Measurements from ENCODE around the gene C2CD5.

Gene C2CD5

DNA sequence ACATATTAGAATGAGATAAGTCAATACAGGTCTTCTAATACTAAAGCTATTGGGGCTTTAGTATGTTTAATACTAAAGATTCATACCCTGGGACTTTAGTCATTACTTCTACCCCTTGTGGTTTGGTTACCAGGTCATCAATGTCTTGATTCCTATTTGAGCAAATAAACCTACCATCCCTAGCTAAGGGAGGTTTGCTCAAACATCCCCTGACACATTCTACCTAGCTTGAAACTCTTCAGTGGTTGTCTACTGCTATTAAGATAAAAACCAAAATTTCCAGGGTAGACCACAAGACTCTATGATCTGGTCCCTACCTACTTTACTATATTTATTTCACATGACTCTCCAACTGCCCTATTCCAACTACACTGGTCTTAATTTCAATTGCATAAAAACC lies 7.3 kb upstream of the C2CD5 start:
- H3K27me3 ChIP-seq (ENCODE audit: control insufficient read depth, insufficient read depth, low read length): no peaks in the 10 kb centered on the region
- no peak overlapping the region for H3K9ac ChIP-seq (ENCODE audit: low read length)
- no peak overlapping the region for H3K4me3 ChIP-seq (ENCODE audit: low read length)
- no peak overlapping the region for H3K27ac ChIP-seq (ENCODE audit: low read depth, low read length)
- no peaks in the 10 kb centered on the region for H3K4me1 ChIP-seq (ENCODE audit: control insufficient read depth, insufficient read depth, low read length)
- H3K36me3 ChIP-seq (ENCODE audit: control insufficient read depth, insufficient read depth, low read length): no peaks in the 10 kb centered on the region

DNA sequence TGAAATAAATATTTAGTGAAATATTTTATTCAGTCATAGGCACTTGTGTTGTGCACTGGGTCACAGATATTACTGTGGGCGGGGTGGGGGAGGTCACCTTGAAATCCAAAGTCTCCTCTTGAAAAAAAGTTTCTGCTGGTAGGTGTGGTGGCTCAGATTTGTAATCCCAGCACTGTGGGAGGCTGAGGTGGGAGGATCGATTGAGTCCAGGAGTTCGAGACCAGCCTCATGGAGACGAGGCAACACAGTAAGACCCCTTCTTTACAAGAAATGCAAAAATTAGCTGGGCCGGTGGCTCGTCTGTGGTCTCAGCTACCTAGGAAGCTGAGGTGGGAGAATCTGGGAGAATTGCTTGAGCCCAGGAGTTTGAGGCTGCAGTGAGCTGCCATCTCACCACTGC lies 913 bp upstream of the C2CD5 start:
- H3K4me3 ChIP-seq (ENCODE audit: low read length): no peak overlapping the region
- H3K4me1 ChIP-seq (ENCODE audit: control insufficient read depth, insufficient read depth, low read length): peaks cover 6% of the 10 kb centered on the region
- no peak overlapping the region for H3K9ac ChIP-seq (ENCODE audit: low read length)
- no peaks in the 10 kb centered on the region for H3K36me3 ChIP-seq (ENCODE audit: control insufficient read depth, insufficient read depth, low read length)
- H3K27me3 ChIP-seq (ENCODE audit: control insufficient read depth, insufficient read depth, low read length): no peaks in the 10 kb centered on the region
- no peak overlapping the region for H3K27ac ChIP-seq (ENCODE audit: low read depth, low read length)

DNA sequence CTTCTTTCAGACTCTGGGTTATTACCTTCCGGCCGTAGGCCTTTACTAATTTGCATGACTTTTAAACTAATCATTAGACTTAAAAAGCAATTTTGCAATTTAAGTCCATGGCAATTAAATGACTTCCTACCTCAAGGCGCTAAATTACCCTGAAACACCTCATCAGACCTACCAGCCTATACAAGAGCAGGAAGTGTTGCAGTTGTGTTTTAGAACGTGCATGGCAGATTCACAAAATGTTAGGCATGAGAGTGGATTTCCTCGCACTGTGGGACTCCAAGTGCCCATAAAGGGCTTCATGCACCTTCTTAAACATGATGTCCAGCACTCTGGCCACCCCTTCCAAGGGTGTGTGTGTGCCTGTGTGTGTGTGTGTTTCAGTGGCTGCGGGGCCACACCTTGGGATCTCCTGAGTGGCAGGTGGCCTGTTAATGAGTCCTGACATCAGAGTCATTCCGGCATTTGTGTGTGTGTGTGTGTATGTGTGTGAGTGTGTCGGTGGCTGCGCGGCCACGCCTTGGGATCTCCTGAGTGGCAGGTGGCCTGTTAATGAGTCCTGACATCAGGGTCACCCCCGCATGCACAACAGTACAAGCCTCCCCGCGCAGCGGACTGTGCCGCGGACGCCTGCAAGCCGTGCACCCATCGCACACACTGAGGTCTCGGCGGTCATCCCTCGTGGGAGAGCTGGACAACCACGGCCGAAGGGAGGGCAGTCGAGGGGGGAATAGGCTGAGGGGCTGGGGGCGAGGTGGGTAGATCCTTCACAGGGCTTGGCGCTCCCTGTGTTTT lies 900 bp downstream of the C2CD5 start:
- Histone ChIP-seq H3K27ac (ENCODE audit: low read depth, low read length) (peak overlapping the region; percentile 92), H3K4me3 (ENCODE audit: low read length) (peak overlapping the region; percentile 99), H3K27me3 (ENCODE audit: control insufficient read depth, insufficient read depth, low read length) (no peaks in the 10 kb centered on the region), H3K4me1 (ENCODE audit: control insufficient read depth, insufficient read depth, low read length) (peaks cover 6% of the 10 kb centered on the region), H3K9ac (ENCODE audit: low read length) (peak overlapping the region; percentile 87), H3K36me3 (ENCODE audit: control insufficient read depth, insufficient read depth, low read length) (no peaks in the 10 kb centered on the region)

DNA sequence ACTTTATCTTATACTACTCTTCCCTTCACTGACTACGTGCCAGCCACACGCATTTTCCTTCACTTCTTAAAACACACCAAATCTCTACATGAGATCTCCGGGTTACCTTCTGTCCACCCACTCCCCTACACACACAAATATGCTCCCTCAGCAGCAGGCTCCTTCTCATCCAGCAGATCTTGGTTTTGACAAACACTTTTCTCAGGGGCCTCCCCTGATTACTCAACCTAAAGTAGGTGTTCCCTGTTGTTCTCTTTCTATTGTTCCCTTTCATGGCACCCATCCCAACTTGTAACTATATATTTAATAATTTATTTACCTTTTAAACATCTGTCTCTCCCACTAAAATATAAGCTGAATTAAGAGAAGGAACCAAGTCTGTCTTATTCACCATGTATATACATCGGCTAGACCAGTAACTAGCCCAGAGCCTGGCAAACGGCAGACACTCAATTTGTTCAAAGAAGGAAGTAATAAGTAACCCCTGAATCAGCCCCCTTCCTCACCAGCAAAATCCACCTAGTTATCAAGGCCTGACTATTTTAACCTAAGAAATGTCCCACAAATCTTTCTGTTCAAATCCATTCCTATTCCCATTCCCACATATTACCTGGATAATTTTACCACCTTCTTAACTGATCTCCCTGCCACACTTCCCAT lies 2.7 kb downstream of the C2CD5 start:
- Histone ChIP-seq H3K36me3 (ENCODE audit: control insufficient read depth, insufficient read depth, low read length) (no peaks in the 10 kb centered on the region), H3K27me3 (ENCODE audit: control insufficient read depth, insufficient read depth, low read length) (no peaks in the 10 kb centered on the region), H3K27ac (ENCODE audit: low read depth, low read length) (no peak overlapping the region), H3K4me1 (ENCODE audit: control insufficient read depth, insufficient read depth, low read length) (peaks cover 6% of the 10 kb centered on the region), H3K9ac (ENCODE audit: low read length) (no peak overlapping the region), H3K4me3 (ENCODE audit: low read length) (no peak overlapping the region)

DNA sequence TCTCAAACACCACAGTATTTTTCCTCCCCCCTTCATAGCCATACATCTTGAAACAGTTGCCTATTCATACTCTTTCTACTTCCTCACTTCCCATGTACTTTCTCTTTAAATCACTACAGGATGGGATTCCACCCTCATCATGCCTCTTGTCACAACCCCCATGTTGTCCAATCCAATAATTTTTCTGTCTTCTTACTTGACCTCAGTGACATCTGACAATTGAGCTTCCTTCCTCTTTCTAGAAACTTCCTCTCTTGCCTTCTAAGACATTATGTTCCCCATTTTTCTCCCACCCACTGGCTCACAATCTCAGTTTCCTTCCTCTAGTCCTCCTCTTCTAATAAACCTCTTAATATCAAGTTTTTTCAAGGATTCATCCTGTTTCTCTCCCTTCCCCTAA lies 5.3 kb downstream of the C2CD5 start:
- peaks cover 6% of the 10 kb centered on the region for H3K4me1 ChIP-seq (ENCODE audit: control insufficient read depth, insufficient read depth, low read length)
- H3K9ac ChIP-seq (ENCODE audit: low read length): no peak overlapping the region
- no peak overlapping the region for H3K27ac ChIP-seq (ENCODE audit: low read depth, low read length)
- H3K27me3 ChIP-seq (ENCODE audit: control insufficient read depth, insufficient read depth, low read length): no peaks in the 10 kb centered on the region
- no peaks in the 10 kb centered on the region for H3K36me3 ChIP-seq (ENCODE audit: control insufficient read depth, insufficient read depth, low read length)
- no peak overlapping the region for H3K4me3 ChIP-seq (ENCODE audit: low read length)

DNA sequence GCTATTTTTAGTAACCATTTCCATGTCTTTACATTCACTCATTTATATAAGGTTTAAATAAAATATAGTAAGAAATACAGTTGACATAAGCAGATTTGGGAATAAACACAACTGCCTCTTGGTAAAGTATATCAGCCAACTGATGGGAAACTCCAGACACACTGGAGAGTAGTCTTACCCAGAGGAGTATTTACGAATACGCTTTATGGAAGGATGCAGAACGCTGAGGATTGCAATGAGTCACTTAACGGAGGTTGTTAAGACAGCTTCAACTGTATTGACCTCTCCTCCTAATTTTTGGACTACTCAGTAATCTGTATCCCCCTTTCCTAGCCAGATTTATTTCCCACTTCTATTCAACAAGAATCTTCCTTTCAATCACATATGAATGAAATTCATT lies 6.0 kb downstream of the C2CD5 start:
- H3K4me1 ChIP-seq (ENCODE audit: control insufficient read depth, insufficient read depth, low read length): peaks cover 6% of the 10 kb centered on the region
- H3K27me3 ChIP-seq (ENCODE audit: control insufficient read depth, insufficient read depth, low read length): no peaks in the 10 kb centered on the region
- no peak overlapping the region for H3K4me3 ChIP-seq (ENCODE audit: low read length)
- no peak overlapping the region for H3K27ac ChIP-seq (ENCODE audit: low read depth, low read length)
- no peaks in the 10 kb centered on the region for H3K36me3 ChIP-seq (ENCODE audit: control insufficient read depth, insufficient read depth, low read length)
- H3K9ac ChIP-seq (ENCODE audit: low read length): no peak overlapping the region

DNA sequence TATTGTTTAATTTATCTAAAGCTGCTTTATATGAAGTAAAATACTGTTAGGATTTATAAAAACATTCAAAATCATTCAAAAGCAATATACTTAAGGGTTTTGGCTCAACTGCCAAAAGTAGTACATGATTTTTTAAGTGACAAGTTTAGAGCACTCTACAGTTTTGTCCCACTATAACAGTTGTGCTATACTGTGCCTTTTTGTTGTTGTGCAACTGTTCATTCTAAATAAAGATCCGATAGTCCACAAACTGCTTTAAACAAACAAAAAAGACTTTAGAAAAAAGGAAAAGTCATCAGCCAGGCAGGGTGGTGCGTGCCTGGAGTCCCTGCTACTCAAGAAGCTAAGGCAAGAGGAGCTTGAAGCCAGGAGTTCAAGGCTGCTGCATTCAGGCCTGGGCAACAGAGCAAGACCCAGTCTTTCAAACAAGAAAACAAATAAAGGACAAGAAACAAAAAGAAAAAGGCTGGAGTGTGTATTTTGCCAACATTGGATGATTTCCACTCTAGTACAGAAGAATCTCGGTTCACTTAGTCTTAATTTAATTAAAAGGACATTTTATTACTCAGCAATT lies 7.3 kb downstream of the C2CD5 start:
- H3K27me3 ChIP-seq (ENCODE audit: control insufficient read depth, insufficient read depth, low read length): no peaks in the 10 kb centered on the region
- no peaks in the 10 kb centered on the region for H3K4me1 ChIP-seq (ENCODE audit: control insufficient read depth, insufficient read depth, low read length)
- no peak overlapping the region for H3K4me3 ChIP-seq (ENCODE audit: low read length)
- H3K9ac ChIP-seq (ENCODE audit: low read length): no peak overlapping the region
- H3K36me3 ChIP-seq (ENCODE audit: control insufficient read depth, insufficient read depth, low read length): no peaks in the 10 kb centered on the region
- no peak overlapping the region for H3K27ac ChIP-seq (ENCODE audit: low read depth, low read length)

DNA sequence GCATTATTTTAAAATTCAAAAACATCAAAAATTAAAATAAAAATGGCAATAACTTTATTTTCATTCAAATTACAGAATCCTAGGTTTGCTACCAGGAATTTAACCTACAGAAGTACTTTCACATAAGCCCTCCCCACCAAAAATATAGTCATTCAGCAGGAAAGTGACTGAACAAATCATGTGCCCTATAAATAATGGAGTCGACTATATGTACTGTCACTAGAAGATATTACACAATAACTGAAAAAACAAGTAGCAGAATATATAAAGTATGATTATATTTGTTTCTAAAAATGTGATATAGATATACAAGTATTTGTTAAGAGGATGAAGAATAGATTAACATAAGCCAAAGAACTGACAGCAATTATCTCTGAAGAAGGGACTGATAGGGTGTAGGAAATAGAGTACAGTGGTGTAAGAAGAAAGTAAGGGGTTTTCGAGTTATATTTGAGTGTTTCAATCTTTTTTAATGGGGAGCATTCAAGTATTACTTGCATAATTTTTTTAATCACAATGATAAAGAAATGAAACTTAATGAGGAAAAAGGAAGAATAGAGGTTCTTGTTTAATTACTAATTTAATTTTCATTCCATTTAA lies 7.9 kb downstream of the C2CD5 start:
- H3K27ac ChIP-seq (ENCODE audit: low read depth, low read length): no peak overlapping the region
- peaks cover 4% of the 10 kb centered on the region for H3K36me3 ChIP-seq (ENCODE audit: control insufficient read depth, insufficient read depth, low read length)
- H3K27me3 ChIP-seq (ENCODE audit: control insufficient read depth, insufficient read depth, low read length): no peaks in the 10 kb centered on the region
- no peaks in the 10 kb centered on the region for H3K4me1 ChIP-seq (ENCODE audit: control insufficient read depth, insufficient read depth, low read length)
- H3K9ac ChIP-seq (ENCODE audit: low read length): no peak overlapping the region
- H3K4me3 ChIP-seq (ENCODE audit: low read length): no peak overlapping the region

DNA sequence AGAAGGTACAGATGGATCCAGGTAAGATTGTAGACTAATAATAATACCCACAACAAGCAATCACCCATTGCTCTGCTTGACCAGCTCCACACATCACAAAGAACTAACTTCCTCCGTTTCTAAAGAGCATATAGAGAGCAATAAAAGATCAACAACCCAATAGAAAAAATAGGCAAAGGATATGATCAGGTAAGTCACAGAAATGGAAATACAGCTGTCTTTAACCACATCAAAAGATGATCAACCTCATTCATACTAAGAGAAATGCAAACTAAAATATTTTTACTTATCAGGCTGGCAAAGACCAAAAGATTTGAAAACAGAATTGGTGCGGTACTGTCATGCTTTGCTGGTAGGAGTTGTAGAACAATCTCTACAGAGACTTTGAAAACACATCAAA lies 8.9 kb downstream of the C2CD5 start:
- Histone ChIP-seq H3K9ac (ENCODE audit: low read length) (no peak overlapping the region), H3K27me3 (ENCODE audit: control insufficient read depth, insufficient read depth, low read length) (no peaks in the 10 kb centered on the region)

DNA sequence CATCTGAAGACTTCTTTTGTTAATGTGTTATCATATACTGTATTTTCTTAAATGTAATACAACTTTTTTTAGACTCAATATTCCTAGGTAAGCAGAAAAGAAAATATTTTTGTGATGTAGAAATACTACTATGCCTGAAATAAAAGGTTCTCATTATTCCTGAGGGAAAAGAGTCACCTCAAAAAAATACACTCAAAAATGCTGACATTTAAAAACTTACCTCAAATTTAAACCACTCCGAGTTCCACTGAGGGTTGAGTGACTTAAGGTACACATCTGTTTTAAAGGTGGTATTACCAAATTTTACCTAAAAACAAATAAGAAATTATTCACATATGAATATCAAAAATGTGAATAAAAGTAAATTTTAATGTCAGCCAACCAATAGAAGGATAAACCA lies 9.3 kb downstream of the C2CD5 start:
- Histone ChIP-seq H3K27me3 (ENCODE audit: control insufficient read depth, insufficient read depth, low read length) (no peaks in the 10 kb centered on the region), H3K27ac (ENCODE audit: low read depth, low read length) (no peak overlapping the region), H3K4me1 (ENCODE audit: control insufficient read depth, insufficient read depth, low read length) (no peaks in the 10 kb centered on the region), H3K36me3 (ENCODE audit: control insufficient read depth, insufficient read depth, low read length) (peaks cover 6% of the 10 kb centered on the region), H3K4me3 (ENCODE audit: low read length) (no peak overlapping the region), H3K9ac (ENCODE audit: low read length) (no peak overlapping the region)

More for the DNA sequence above, 8.9 kb downstream of the C2CD5 start:
- no peaks in the 10 kb centered on the region for H3K4me1 ChIP-seq (ENCODE audit: control insufficient read depth, insufficient read depth, low read length)
- no peak overlapping the region for H3K27ac ChIP-seq (ENCODE audit: low read depth, low read length)
- H3K36me3 ChIP-seq (ENCODE audit: control insufficient read depth, insufficient read depth, low read length): peaks cover 6% of the 10 kb centered on the region
- no peak overlapping the region for H3K4me3 ChIP-seq (ENCODE audit: low read length)

DNA sequence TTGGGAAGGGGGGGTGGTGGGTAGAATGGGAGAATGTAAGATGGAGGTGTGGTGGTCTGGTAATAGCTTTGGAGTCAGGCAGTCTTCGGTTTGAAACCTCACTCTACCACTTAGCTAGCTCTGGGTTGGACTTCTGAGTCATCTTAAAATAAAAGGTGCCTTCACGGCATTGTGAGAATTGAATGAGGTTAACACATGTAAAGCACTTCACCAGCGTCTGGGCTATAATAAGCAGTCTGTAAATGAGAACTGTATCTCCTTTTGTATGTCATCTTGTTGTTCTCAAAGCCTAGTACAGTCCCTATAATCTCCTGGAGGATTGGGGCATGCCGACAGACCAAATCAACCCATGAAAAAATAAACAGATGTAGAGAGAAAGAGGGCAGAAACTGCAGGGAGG lies 11.2 kb downstream of the C2CD5 start:
- no peak overlapping the region for H3K9ac ChIP-seq (ENCODE audit: low read length)
- no peaks in the 10 kb centered on the region for H3K27me3 ChIP-seq (ENCODE audit: control insufficient read depth, insufficient read depth, low read length)
- no peak overlapping the region for H3K4me3 ChIP-seq (ENCODE audit: low read length)
- H3K36me3 ChIP-seq (ENCODE audit: control insufficient read depth, insufficient read depth, low read length): peaks cover 6% of the 10 kb centered on the region
- H3K4me1 ChIP-seq (ENCODE audit: control insufficient read depth, insufficient read depth, low read length): peaks cover 3% of the 10 kb centered on the region
- no peak overlapping the region for H3K27ac ChIP-seq (ENCODE audit: low read depth, low read length)

DNA sequence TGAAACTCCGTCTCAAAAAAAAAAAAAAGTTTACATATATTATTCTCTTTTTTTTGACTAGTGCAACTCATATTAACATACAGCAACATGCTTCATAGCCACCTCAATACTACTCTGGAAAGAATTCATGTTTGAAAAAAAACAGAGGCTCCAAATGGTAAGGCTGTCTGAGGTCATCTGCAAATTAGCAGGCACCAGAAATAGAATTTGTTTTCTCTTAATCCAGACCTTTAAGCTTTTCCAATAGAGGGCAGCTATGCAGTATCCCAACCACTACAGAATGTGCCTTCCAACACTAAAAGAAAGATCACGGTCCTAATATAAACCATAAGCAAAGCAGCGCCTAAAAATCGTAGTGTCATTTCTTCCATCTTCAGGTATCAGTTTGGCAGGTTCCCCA lies 12.0 kb downstream of the C2CD5 start:
- peaks cover 3% of the 10 kb centered on the region for H3K4me1 ChIP-seq (ENCODE audit: control insufficient read depth, insufficient read depth, low read length)
- no peaks in the 10 kb centered on the region for H3K27me3 ChIP-seq (ENCODE audit: control insufficient read depth, insufficient read depth, low read length)
- H3K36me3 ChIP-seq (ENCODE audit: control insufficient read depth, insufficient read depth, low read length): peaks cover 6% of the 10 kb centered on the region
- no peak overlapping the region for H3K4me3 ChIP-seq (ENCODE audit: low read length)
- peak overlapping the region; percentile 12 for H3K27ac ChIP-seq (ENCODE audit: low read depth, low read length)
- H3K9ac ChIP-seq (ENCODE audit: low read length): no peak overlapping the region
